ENCODE measurements around the gene MEGF6.

- no peak for TF ChIP-seq CTCF (IDR thresholded peaks at IDR 0.05)
- TF ChIP-seq EZH2 (IDR thresholded peaks at IDR 0.05; ENCODE audit: borderline replicate concordance, insufficient read depth, low read depth, low read length, poor library complexity, severe bottlenecking), result no peak
Observed at GRCh38 chr1:3573500-3573899, 37.8 kb downstream of the MEGF6 start.
